PFSK-1 (cell line): ENCODE results near the gene TOMM6.

Experiments used
- FOXP2 ChIP-seq: optimal IDR thresholded peaks from 2 replicates; pipeline ENCODE3; 2011; ENCODE audit warnings: borderline replicate concordance, control low read depth, inconsistent platforms; ENCODE audit not compliant: insufficient read depth; ENCODE audit errors: extremely low read length, extremely low read depth
- POLR2AphosphoS5 ChIP-seq: IDR thresholded peaks from 2 replicates; pipeline ENCODE4 v1.6.1; 2012; ENCODE audit warnings: low read depth, mild to moderate bottlenecking, control low read depth, low read length, moderate library complexity
- SIN3A ChIP-seq: IDR thresholded peaks from 2 replicates; pipeline ENCODE4 v1.6.1; 2012; ENCODE audit warnings: mild to moderate bottlenecking, low read length, moderate library complexity, borderline replicate concordance; ENCODE audit not compliant: insufficient read depth
- TAF1 ChIP-seq: IDR thresholded peaks from 2 replicates; pipeline ENCODE4 v1.6.1; 2012; ENCODE audit warnings: low read length, control low read depth, borderline replicate concordance; ENCODE audit not compliant: insufficient read depth
- TF ChIP-seq, protein P1 (sequence below), 2 experiments: IDR thresholded peaks; 2 replicates each; pipeline versions ENCODE4 v1.6.1 to v1.8.0; 2011 to 2012; ENCODE audit warnings: low read depth in 2 of 2, low read length in 2 of 2, control low read depth in 1 of 2, inconsistent platforms in 1 of 2, mild to moderate bottlenecking in 1 of 2, moderate library complexity in 1 of 2; ENCODE audit not compliant: insufficient read depth in 1 of 2

TOMM6 gene

GRCh38 chr6:41822021-41822420 lies 34.5 kb downstream of the TOMM6 start:
- TF ChIP-seq SIN3A (no peak), TAF1 (no peak), POLR2AphosphoS5 (no peak), FOXP2 (no peak)
- TF ChIP-seq, protein P1, sequence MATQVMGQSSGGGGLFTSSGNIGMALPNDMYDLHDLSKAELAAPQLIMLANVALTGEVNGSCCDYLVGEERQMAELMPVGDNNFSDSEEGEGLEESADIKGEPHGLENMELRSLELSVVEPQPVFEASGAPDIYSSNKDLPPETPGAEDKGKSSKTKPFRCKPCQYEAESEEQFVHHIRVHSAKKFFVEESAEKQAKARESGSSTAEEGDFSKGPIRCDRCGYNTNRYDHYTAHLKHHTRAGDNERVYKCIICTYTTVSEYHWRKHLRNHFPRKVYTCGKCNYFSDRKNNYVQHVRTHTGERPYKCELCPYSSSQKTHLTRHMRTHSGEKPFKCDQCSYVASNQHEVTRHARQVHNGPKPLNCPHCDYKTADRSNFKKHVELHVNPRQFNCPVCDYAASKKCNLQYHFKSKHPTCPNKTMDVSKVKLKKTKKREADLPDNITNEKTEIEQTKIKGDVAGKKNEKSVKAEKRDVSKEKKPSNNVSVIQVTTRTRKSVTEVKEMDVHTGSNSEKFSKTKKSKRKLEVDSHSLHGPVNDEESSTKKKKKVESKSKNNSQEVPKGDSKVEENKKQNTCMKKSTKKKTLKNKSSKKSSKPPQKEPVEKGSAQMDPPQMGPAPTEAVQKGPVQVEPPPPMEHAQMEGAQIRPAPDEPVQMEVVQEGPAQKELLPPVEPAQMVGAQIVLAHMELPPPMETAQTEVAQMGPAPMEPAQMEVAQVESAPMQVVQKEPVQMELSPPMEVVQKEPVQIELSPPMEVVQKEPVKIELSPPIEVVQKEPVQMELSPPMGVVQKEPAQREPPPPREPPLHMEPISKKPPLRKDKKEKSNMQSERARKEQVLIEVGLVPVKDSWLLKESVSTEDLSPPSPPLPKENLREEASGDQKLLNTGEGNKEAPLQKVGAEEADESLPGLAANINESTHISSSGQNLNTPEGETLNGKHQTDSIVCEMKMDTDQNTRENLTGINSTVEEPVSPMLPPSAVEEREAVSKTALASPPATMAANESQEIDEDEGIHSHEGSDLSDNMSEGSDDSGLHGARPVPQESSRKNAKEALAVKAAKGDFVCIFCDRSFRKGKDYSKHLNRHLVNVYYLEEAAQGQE (IDR thresholded peaks at IDR 0.05; ENCODE audit: insufficient read depth in 1 of 2, low read depth in 2 of 2, low read length in 2 of 2): no peak

DNA sequence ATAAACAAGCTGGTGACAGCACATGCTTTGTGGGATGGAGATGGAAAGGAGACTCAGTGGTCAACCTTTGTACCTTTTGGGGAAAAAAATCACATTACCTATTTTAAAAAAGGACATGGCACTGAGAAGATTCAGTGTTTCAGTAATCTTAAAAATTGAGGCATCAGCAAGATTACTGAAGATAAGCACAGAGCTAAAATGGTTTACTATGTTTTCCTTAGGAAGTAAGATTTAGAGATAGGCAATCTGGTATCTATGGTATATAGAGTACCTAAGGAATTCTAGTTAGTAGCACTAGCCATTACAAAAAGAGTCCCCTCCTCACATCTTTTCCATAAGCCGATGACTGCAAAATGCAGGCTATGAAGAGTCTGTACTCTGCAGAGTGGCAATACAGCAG lies 35.7 kb downstream of the TOMM6 start:
- TF ChIP-seq, protein P1 (IDR thresholded peaks at IDR 0.05; ENCODE audit: insufficient read depth in 1 of 2, low read depth in 2 of 2, low read length in 2 of 2): no peak
- TF ChIP-seq SIN3A: no peak
- no peak for TF ChIP-seq POLR2AphosphoS5
- no peak for TF ChIP-seq FOXP2
- no peak for TF ChIP-seq TAF1

- no peak for TF ChIP-seq SIN3A
- no peak for TF ChIP-seq TAF1
- no peak for TF ChIP-seq POLR2AphosphoS5
- TF ChIP-seq, protein P1 (IDR thresholded peaks at IDR 0.05; ENCODE audit: insufficient read depth in 1 of 2, low read depth in 2 of 2, low read length in 2 of 2): no peak
- TF ChIP-seq FOXP2: no peak
Observed at GRCh38 chr6:41824571-41825569, 37.4 kb downstream of the TOMM6 start.

DNA sequence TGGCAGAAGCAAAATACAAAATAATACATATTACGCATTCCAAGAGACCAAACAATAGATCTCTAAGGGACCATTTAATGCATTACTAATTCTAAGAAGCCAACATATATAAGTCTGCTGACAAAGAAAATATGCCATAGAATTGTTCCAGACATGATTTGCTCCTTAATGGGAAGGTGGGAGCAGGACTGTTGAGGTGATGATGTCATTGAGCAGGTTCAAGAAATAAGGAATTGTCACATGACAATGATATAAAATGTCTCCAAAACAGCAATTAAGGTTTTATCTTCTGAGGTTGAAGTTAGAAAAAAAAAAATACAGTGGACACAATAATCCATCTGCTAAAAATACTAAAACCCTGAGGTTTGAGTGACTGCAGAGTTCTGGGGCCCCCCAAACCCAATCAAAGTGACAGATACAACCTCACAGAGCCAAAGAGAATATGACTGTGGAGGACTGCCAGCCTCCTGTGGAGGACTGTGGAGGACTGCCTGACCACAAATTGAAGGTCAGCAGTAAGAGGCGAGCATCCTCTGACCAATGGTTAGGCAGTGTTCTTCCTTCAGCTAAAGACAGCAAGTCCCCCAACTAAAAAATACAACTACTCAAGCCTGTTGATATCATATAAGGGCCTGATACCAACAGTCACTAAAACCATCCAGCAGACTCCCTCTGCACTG lies 39.0 kb downstream of the TOMM6 start:
- no peak for TF ChIP-seq FOXP2
- no peak for TF ChIP-seq POLR2AphosphoS5
- TF ChIP-seq SIN3A: no peak
- TF ChIP-seq, protein P1 (IDR thresholded peaks at IDR 0.05; ENCODE audit: insufficient read depth in 1 of 2, low read depth in 2 of 2, low read length in 2 of 2): no peak
- no peak for TF ChIP-seq TAF1
